Measurements from ENCODE around the gene PUM1.

DNA sequence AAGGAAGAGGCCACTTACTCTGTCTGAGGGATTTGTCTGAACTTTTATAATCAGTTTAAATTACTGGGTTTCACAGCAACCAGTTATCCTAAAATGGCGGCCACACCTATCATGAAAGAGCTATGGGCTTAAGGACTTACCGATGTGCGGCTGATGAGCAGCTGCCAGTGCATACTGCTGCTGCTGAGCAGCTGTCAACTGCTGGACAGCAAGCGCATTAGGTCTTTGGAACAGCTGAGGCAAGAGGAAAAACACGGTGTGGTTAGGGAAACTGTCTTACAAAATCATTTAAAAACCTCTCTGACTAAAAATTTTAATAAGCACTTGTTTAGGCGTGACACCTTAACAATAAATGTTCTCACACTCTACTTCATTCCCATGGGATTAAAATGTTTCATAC, 84.3 kb downstream of the PUM1 start:
- TF ChIP-seq FOS (IDR thresholded peaks at IDR 0.05; ENCODE audit: borderline replicate concordance, insufficient read depth, low read length) (no peak), EZH2 (IDR thresholded peaks at IDR 0.05; ENCODE audit: borderline replicate concordance, low read depth, low read length, severe bottlenecking) (no peak)
- TF ChIP-seq, protein P1, sequence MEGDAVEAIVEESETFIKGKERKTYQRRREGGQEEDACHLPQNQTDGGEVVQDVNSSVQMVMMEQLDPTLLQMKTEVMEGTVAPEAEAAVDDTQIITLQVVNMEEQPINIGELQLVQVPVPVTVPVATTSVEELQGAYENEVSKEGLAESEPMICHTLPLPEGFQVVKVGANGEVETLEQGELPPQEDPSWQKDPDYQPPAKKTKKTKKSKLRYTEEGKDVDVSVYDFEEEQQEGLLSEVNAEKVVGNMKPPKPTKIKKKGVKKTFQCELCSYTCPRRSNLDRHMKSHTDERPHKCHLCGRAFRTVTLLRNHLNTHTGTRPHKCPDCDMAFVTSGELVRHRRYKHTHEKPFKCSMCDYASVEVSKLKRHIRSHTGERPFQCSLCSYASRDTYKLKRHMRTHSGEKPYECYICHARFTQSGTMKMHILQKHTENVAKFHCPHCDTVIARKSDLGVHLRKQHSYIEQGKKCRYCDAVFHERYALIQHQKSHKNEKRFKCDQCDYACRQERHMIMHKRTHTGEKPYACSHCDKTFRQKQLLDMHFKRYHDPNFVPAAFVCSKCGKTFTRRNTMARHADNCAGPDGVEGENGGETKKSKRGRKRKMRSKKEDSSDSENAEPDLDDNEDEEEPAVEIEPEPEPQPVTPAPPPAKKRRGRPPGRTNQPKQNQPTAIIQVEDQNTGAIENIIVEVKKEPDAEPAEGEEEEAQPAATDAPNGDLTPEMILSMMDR (IDR thresholded peaks at IDR 0.05; ENCODE audit: extremely low read depth in 1 of 2, insufficient read depth in 1 of 2, low read depth in 1 of 2, low read length in 2 of 2) = no peak
